HG03558 (cell line): ENCODE measurements around the gene PRKACB.
"Not testable (repeated sequence)": the region's sequence is repeated elsewhere in the genome, so short reads cannot be mapped to it uniquely, and the experiment has no call there.

Experiments used
- ATAC-seq: cut with Tn5 transposase; IDR thresholded peaks from one replicate; pipeline ENCODE4 v1.9.1; 2021; ENCODE audit warnings: moderate number of reproducible peaks; ENCODE audit not compliant: unreplicated experiment; ENCODE audit errors: extremely low read depth

PRKACB gene

DNA sequence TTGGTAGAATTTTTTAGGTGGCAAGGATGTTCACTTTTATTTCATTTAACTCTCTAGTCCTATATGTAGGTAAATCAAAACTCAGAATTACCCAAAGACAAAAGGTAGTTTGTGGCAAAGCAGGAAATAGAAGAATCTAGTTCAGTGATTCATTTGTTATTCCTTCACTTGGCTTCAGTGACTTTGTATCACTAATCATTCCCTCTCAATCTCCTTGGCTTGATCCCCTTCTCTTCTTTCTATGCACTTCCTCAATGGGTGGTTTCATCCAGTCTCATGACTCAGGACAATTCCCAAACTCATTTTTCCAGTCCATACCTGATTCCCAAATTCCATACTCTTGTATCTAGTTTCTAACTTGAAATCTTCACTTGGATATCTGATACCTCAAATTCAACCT, 64.9 kb downstream of the PRKACB start:
- ATAC-seq = no peak

- no peak for ATAC-seq
Observed at GRCh38 chr1:84214115-84214956, 70.3 kb downstream of the PRKACB start.

DNA sequence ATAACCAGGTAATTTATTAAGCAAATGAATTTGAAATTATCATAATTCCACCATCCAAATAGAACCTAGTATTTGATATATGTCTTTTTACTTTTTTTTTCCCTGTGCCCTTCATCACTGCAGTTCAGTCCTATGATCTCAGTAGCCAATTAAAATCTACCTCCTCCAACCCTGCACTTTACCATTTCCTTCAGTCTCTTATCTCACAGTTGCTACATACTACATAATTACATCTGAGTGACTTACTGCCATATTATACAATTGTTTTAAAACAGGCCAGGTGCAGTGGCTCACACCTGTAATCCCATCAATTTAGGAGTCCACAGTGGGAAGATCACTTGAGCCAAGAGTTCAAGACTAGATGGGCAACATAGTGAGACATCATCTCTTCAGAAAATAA, 73.2 kb downstream of the PRKACB start:
- ATAC-seq = no peak

- no peak for ATAC-seq
Observed at GRCh38 chr1:84223751-84224432, 79.8 kb downstream of the PRKACB start.

DNA sequence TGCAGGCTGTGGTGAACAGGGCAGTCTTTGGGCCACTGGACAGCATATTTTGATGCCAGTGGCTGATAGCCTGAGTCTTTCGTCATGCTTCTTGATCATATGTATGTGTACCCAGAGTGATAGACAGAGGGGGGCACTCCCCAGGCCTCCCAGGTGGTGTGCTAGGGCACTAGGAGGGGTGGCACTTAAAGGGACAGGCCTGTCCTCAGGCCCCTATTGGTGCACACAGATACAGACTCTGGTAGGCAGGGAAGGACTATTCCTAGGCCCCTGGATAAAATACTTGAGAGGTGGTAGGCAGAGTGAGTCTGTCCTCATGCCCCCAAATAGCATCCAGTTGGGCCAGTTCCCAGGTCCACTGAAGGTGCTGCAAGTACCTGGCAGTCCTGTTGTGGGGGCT, 80.8 kb downstream of the PRKACB start:
- ATAC-seq = no peak

GRCh38 chr1:84225646-84226045, 81.6 kb downstream of the PRKACB start:
- ATAC-seq = no peak

- not testable (repeated sequence) for ATAC-seq
Observed at GRCh38 chr1:84232676-84233075, 88.6 kb downstream of the PRKACB start.

DNA sequence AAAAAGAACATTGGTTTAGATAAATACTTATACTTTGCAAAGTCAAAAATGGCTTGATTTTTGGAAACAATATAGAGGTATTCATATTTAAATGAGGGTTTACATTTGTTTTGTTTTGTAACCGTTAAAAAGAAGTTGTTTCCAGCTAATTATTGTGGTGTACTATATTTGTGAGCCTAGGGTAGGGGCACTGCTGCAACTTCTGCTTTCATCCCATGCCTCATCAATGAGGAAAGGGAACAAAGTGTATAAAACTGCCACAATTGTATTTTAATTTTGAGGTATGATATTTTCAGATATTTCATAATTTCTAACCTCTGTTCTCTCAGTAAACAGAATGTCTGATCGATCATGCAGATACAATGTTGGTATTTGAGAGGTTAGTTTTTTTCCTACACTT, 92.2 kb downstream of the PRKACB start:
- no peak for ATAC-seq

GRCh38 chr1:84242641-84243040, 98.6 kb downstream of the PRKACB start:
- ATAC-seq = no peak

- no peak for ATAC-seq
Observed at GRCh38 chr1:84245563-84245962, 101.5 kb downstream of the PRKACB start.

- ATAC-seq = no peak
Observed at GRCh38 chr1:84246213-84246612, 102.1 kb downstream of the PRKACB start.

GRCh38 chr1:84247425-84248220, 103.6 kb downstream of the PRKACB start:
- no peak for ATAC-seq

DNA sequence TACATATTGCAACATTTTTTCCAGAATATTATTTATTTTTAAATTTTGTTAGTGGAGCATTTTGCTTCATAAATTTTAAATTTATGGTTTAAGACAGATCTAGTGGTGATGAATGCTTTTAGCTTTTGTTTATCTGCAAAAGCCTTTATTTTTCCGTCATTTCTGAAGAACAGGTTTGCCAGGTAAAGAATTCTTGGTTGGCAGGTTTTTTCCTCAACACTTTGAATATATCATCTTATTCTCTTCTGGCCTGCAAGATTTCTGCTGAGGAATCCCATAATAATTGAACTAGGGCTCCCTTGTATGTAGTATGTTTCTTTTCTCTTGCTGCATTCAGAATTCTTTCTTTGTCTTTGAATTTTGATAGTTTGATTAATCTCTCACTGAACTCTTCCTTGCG, 106.6 kb downstream of the PRKACB start:
- no peak for ATAC-seq

GRCh38 chr1:84253036-84253435, 109.0 kb downstream of the PRKACB start:
- no peak for ATAC-seq

GRCh38 chr1:84253891-84254290, 109.8 kb downstream of the PRKACB start:
- ATAC-seq = no peak

DNA sequence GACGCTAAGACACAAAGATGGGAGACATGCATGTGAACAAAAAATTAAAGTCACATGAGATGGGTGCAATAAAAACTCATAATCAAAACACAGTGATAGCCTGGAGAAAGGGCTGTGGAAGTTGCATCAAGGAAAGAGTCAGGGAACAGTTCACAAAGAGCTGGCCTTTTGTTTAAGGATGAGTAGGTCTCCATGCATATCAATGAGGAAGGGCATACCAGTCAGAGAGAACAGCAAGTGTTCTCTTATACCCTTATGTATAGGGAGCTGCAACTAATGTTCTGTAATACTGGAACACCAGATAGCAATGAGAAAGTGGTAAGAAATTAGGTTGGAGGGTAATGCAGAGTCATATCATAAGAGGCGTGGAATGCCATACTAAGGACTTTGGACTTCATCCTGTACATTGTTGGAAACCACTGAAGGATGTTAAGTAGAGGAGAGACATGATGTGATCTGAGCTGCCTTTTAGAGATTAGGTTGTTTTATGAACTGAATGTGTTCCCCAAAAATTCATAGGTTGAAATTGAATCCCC, 110.7 kb downstream of the PRKACB start:
- no peak for ATAC-seq

DNA sequence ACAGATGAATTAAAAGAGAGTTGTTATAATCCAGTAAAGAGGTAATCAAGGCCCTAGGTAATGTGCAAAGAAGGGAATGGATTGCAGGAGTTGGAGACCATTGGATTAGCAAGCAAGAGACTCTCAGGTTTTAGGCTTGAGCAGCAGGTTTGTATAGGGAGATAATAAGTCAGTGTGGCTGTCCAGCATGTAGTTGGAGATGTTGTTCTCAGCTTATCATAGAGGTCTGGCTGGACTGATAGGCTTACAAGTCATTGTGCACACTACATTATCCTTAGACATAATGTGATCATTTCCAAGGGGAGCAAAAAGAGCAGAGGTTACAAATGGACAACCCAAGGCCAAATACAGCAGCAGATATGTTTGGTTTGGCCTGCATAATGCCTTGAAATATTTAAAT, 111.5 kb downstream of the PRKACB start:
- no peak for ATAC-seq

- no peak for ATAC-seq
Observed at GRCh38 chr1:84257617-84258016, 113.5 kb downstream of the PRKACB start.

GRCh38 chr1:84259376-84259775, 115.3 kb downstream of the PRKACB start:
- no peak for ATAC-seq

- no peak for ATAC-seq
Observed at GRCh38 chr1:84259989-84260388, 115.9 kb downstream of the PRKACB start.
